K562 (cell line): ENCODE results near the gene ITSN1. TPM values are rescaled to one million over a fixed set of nuclear protein-coding genes. Genes with fewer than 3 reads are reported as not detected.
A peak's percentile ranks its signal among the peaks of the same experiment; 100 is the strongest.

ENCODE experiments used
- ARID2 ChIP-seq: fragments of 450-650 bp; IDR thresholded peaks from 2 replicates; pipeline ENCODE4 v1.6.1; 2017; ENCODE audit warnings: antibody characterized with exemption, mild to moderate bottlenecking
- ATF3 ChIP-seq, 2 experiments: fragments of 450-650 bp in 1 of 2; sonication (generic) in 1 of 2; formaldehyde crosslinking in 1 of 2; IDR thresholded peaks in 1 of 2; conservative IDR thresholded peaks in 1 of 2; 2 replicates each; pipeline versions ENCODE4 v1.6.1 to v1.8.1; 2016 to 2023; ENCODE audit warnings: mild to moderate bottlenecking in 2 of 2, moderate library complexity in 2 of 2, inconsistent platforms in 1 of 2, missing genetic modification reagents in 1 of 2
- C11orf30 ChIP-seq: fragments of 450-650 bp; IDR thresholded peaks from 2 replicates; pipeline ENCODE4 v1.6.1; 2016; ENCODE audit warnings: low read depth, mild to moderate bottlenecking
- COPS2 ChIP-seq: fragments of 450-650 bp; conservative IDR thresholded peaks from 2 replicates; pipeline ENCODE4 v1.6.1; 2016; ENCODE audit warnings: mild to moderate bottlenecking, moderate library complexity
- ETV6 ChIP-seq, 3 experiments: fragments of 150-350 bp in 1 of 3; sonication (generic) in 1 of 3; formaldehyde crosslinking in 1 of 3; IDR thresholded peaks; 2 replicates each; pipeline versions ENCODE4 v1.6.1 to v1.8.0; 2014 to 2022; ENCODE audit warnings: borderline replicate concordance in 2 of 3, low read depth in 2 of 3, antibody characterized with exemption in 1 of 3, low read length in 1 of 3, mild to moderate bottlenecking in 1 of 3, missing genetic modification reagents in 1 of 3
- HDAC1 ChIP-seq, 2 experiments: fragments of 450-650 bp; IDR thresholded peaks; 2 replicates each; pipeline ENCODE4 v1.6.1; 2016 to 2017; ENCODE audit warnings: inconsistent platforms in 1 of 2, mild to moderate bottlenecking in 1 of 2, moderate library complexity in 1 of 2
- ILF3 ChIP-seq: fragments of 450-650 bp; IDR thresholded peaks from 2 replicates; pipeline ENCODE4 v1.6.1; 2018; ENCODE audit warnings: antibody characterized with exemption, mild to moderate bottlenecking, moderate library complexity, borderline replicate concordance
- NFE2L1 ChIP-seq: fragments of 450-650 bp; IDR thresholded peaks from 2 replicates; pipeline ENCODE4 v1.6.1; 2016; ENCODE audit warnings: missing genetic modification characterization, low read depth, mild to moderate bottlenecking, missing compliant biosample characterization, moderate library complexity, borderline replicate concordance
- NONO ChIP-seq, 2 experiments: fragments of 200-400 bp in 1 of 2; fragments of 450-650 bp in 1 of 2; formaldehyde crosslinking in 1 of 2; IDR thresholded peaks; 2 replicates each; pipeline ENCODE4 v1.6.1; 2017; ENCODE audit warnings: low read depth in 2 of 2, mild to moderate bottlenecking in 2 of 2, moderate library complexity in 2 of 2, low read length in 1 of 2
- STAG1 ChIP-seq: sonication (generic); formaldehyde crosslinking; IDR thresholded peaks from 2 replicates; pipeline ENCODE4 v1.5.0; 2020; ENCODE audit warnings: missing genetic modification reagents, borderline replicate concordance
- TFAP4 ChIP-seq: sonication (generic); formaldehyde crosslinking; IDR thresholded peaks from 2 replicates; pipeline ENCODE4 v1.8.0; 2022; ENCODE audit warnings: missing genetic modification reagents, mild to moderate bottlenecking, moderate library complexity, borderline replicate concordance
- USF2 ChIP-seq: sonication (generic); formaldehyde crosslinking; IDR thresholded peaks from 2 replicates; pipeline ENCODE4 v1.5.0; 2020; ENCODE audit warnings: missing genetic modification reagents
- ZNF316 ChIP-seq: fragments of 450-650 bp; IDR thresholded peaks from 2 replicates; pipeline ENCODE4 v1.6.1; 2016
- ZNF512 ChIP-seq: IDR thresholded peaks from 2 replicates; pipeline ENCODE4 v1.6.1; 2016; ENCODE audit warnings: missing genetic modification characterization, missing compliant biosample characterization
- polyA plus RNA-seq, 8 experiments: library from polyadenylated mRNA; depleted of rRNA in 4 of 8; stranded (reverse) in 5 of 8; unstranded in 3 of 8; fragments of >200 nt; fragmentation: Nextera tagmentation in 2 of 8; fragmentation: Illumina TruSeq in 1 of 8; extraction: Ambion mirVana in 2 of 8; extraction: Trizol in 1 of 8; gene quantifications; 2 replicates each; pipeline versions ENCODE4 v1.2.1 to v1.2.3, GENCODE V29; 2011 to 2014; ENCODE audit warnings: inconsistent platforms in 1 of 8, missing spikeins in 1 of 8
- total RNA-seq, 7 experiments: library from RNA; depleted of rRNA in 6 of 7; stranded (reverse); fragments of >200 nt in 6 of 7; fragmentation: Illumina TruSeq in 2 of 7; extraction: Trizol in 2 of 7; gene quantifications; 2 replicates each; pipeline versions ENCODE4 v1.2.1 to v1.2.3, GENCODE V29; 2011 to 2021; ENCODE audit warnings: low replicate concordance in 1 of 7

Gene ITSN1
- total and polyA plus RNA-seq, 9 of the 15 experiments (the other 6 are each of a cell fraction or from before 2014, with no cell fraction given), result 1.1 to 12.6 (median 4.8) TPM

- no peak for TF ChIP-seq TFAP4
- no peak for TF ChIP-seq ETV6 (IDR thresholded peaks at IDR 0.05; ENCODE audit: borderline replicate concordance in 1 of 2, low read depth in 2 of 2, low read length in 1 of 2)
- TF ChIP-seq ETV6 (CRISPR knock-in tag; IDR thresholded peaks at IDR 0.05; ENCODE audit: borderline replicate concordance), result no peak
- peak; percentile 87 for TF ChIP-seq C11orf30
- TF ChIP-seq ILF3, result no peak
- TF ChIP-seq ZNF512 (tag), result no peak
- TF ChIP-seq HDAC1 (IDR thresholded peaks at IDR 0.05), result no peak
- no peak for TF ChIP-seq COPS2
- no peak for TF ChIP-seq USF2 (CRISPR knock-in tag)
- no peak for TF ChIP-seq STAG1 (CRISPR knock-in tag)
- TF ChIP-seq ZNF316, result peak; percentile 93
- no peak for TF ChIP-seq NFE2L1 (tag)
- TF ChIP-seq NONO (IDR thresholded peaks at IDR 0.05; ENCODE audit: low read depth in 2 of 2, low read length in 1 of 2), result no peak
- TF ChIP-seq ATF3 (IDR thresholded peaks at IDR 0.05), result no peak
- no peak for TF ChIP-seq ATF3 (CRISPR knock-in tag; conservative IDR thresholded peaks at IDR 0.05)
- TF ChIP-seq ARID2, result no peak
Measured at GRCh38 chr21:33752260-33752659, 110.0 kb downstream of the ITSN1 start (continued).
